Left forelimb (tissue), 1 donor: ENCODE data around the gene ATP4B.

Experiments used
- DNase-seq: peaks from one replicate; pipeline ENCODE4 v3.0.0-alpha.2; 2018; ENCODE audit warnings: low spot score

The ATP4B gene

GRCh38 chr13:113656831-113657671 lies 947 bp downstream of the ATP4B start:
- DNase-seq, result peak; percentile 54

- peak; percentile 63 for DNase-seq
Measured at GRCh38 chr13:113656003-113656588, 1.9 kb downstream of the ATP4B start.

GRCh38 chr13:113655346-113656002 lies 2.5 kb downstream of the ATP4B start:
- DNase-seq, result peak; percentile 59

DNA sequence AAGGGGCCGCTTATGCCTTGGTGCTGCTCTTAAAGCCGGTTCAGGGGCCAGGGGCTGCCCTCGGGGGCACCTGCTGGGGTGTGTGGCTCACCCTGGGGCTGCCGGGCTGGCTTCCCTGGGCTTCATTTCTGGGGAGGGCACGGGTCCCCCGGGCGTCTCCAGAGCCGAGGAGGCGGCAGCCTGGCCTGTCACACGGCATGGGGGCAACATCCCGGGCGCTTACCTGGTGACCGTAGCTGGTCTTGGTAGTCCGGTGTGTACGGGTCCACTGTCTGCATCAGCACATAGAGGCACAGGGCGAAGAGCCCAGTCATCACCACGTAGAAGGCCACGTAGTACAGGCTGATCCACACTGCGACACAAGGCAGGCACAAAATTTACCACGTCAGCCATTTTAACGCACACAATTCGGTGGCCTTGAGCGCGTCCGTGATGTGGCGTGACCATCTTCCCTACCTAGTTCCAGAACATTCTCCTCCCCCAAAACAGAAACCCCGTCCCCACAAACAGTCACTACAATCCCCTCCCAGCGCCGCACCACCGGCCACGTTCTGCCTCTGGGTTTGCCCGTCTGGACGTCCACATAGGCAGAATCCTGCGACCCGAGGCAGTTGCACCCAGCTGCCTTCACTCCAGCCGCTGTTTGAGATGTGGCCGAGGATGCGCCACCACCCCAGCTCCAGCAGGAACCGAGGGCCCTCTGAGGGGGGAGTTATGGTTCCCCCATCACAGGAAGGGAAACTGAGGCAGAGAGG lies 3.2 kb downstream of the ATP4B start:
- DNase-seq, result peak; percentile 57

DNA sequence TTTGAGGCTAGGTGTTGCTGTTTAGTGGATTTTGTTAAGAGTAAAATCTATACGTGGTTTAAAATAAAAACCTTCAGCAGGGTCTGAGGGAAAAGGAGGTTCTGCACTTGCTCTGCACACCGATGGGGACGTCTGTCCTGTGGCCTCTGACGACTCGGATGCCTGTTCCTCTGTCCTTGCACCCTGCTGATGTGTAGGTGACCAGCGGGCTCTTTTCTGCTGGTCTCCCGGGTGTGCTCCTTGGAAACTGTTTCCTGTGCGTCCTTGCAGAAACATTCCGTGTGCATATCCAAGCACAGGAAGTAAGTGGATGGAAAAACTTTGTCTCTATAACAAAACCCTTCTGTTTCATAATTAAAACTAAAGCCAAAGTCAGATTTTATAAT lies 3.8 kb downstream of the ATP4B start:
- DNase-seq, result peak; percentile 41

DNA sequence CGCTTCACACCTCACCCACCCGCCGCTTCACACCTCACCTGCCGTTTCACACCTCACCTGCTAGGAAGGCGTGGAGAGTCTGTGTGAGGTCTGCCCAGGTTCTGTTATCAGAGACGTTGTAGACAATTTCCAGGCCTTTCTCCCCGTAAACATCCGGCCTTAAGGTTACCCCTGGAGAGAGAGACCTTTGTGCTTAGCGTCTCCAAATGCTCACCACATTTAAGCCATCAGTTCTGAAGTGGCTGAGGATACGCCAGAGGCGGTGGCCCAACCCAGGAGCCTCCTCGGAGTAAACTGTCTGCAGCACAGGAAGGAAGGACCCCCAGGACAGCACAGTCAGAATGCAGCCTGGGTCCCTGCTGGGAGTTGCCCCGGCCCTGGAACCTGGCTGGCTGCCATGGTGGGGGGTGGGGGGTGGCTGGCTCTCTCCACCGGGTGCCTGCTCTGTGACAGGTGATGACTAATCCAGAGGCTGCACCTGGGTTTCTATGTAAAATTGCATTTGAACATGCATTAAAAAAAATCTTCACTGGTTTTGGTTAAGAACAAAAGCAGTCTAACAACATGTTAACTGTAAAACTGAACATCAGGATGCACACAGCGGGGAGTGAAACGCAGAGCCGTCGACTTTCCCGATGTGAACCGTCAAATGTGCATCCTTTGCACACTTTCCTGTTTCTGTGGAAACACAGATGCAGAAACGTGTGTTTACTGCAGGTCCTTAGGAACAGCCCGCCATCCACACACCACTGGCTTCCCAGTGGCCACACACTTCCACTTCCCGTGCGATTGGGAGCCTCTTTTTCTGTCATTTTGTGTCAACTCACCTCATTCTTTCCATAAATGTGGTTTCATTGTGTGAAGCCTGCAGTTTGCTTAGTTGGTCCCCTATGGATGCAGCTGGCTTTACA lies 4.5 kb downstream of the ATP4B start:
- peak; percentile 53 for DNase-seq

GRCh38 chr13:113652404-113653263 lies 5.4 kb downstream of the ATP4B start:
- DNase-seq, result peak; percentile 26

DNA sequence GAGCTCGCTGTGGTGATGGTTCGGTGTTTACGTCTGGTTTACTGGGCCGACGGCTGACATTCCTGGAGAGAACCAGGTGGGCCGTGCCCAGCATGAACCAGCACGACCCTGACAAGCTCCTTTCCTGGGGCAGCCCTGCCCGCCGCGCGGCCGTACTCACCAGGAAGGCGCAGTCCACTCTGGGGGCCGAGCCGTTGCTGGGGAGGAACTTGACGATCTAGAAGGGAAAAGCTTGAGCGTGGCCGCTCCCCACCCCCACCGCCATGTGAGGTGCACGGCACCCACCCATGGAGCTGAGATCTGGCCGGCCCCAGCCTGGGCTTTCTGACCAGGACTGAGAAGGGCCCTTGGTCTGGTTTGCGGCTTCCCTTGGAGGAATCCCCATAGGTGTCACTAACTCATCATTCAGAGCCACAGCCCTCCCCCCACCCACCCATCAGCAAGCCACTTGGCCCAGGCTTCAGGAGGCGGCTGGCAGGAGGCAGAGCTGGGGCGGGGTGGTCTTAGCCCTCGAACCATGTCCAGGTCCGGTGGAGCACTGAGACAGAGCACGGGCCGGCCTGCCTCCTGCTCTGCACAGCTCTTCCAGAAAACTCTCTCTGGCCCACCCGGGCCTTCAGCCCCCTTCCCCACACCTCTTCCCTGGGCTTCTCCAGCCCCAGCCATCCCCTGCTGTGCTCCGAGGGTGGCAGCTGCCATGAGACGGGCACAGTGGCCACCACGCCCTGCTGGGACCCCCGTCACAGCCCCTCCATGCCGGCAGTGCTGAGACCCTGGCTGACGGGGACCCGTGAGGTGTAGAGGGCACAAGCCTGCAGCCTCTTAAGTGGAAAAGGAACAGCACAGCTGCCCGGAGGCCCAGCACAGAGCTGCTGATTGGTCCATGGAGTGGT lies 6.2 kb downstream of the ATP4B start:
- DNase-seq, result peak; percentile 52

DNA sequence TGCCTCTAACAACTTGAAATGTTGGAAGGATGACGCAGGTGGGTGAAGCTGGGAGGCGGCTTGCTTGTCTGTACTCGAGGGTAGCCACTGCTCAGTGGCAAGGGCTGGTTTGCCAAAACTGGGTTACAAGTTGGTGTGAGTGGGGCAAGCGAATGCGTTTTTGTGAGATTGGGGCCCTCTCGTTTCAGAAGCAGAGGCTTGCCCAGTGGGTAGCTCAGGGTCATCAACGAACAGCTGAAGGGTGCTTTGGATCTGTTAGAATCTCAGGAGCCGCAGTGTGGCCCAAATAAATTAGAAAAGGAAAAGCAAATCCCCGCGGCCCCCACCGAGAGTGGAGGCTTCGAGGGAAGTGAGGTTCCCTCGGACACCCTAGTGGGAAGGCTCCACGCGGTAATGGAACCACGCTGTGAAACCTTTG lies 7.3 kb downstream of the ATP4B start:
- peak; percentile 17 for DNase-seq

DNA sequence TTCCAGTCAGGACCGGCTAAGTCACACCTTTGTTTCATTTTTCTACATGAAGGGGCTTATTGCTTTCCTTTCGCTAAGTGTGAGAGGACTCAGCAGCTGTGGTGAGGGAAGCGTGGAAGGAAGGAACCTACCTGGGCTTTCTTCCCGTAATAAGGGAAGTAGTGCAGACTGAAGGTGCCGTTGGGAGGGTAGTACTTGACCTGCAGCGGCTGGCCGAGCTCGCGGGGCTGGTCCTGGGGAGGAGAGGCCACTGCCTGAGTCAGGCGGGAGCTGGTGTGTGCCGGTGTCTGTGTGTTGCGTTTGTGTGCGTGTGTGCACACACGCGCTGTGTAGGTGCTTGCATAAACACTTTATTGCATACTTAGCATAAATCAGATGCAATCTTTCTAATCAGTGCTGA lies 7.7 kb downstream of the ATP4B start:
- DNase-seq, result peak; percentile 28

DNA sequence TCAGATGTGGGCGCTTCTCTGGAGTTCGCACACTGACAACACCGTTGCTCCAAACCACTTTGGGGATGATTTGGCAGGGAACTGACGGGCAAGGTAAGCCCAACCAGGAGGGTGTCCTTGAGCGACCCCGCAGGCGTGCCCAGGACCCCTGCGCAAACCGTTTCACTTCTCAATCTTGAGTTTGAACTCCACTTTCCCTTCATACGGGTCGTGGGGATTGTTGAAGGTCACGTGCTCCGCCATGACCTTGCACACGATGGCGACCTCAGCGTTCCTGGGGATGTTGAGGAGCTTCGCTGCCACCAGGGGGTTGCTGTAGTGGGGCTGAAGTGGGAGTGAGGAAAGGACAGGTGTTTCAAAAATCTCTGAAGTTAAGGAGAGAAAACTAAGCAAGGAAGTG lies 8.8 kb downstream of the ATP4B start:
- DNase-seq, result peak; percentile 12

- DNase-seq, result peak; percentile 57
Measured at GRCh38 chr13:113648216-113648610, 9.8 kb downstream of the ATP4B start.

GRCh38 chr13:113647351-113648215 lies 10.4 kb downstream of the ATP4B start:
- DNase-seq, result peak; percentile 80

- peak; percentile 57 for DNase-seq
Measured at GRCh38 chr13:113646921-113647340, 11.1 kb downstream of the ATP4B start.

GRCh38 chr13:113646376-113646775 lies 11.6 kb downstream of the ATP4B start:
- peak; percentile 33 for DNase-seq

GRCh38 chr13:113645329-113645728 lies 12.7 kb downstream of the ATP4B start:
- no peak for DNase-seq

GRCh38 chr13:113644800-113645199 lies 13.2 kb downstream of the ATP4B start:
- DNase-seq, result no peak

- DNase-seq, result no peak
Measured at GRCh38 chr13:113643593-113643992, 14.4 kb downstream of the ATP4B start.
